Thoracic aorta (tissue), 2 donors: ENCODE data around the gene NTF3. TPM values are rescaled to one million over a fixed set of nuclear protein-coding genes. Genes with fewer than 3 reads are reported as not detected.
"Not testable (repeated sequence)": the region's sequence is repeated elsewhere in the genome, so short reads cannot be mapped to it uniquely, and the experiment has no call there.

ENCODE experiments used
- ATAC-seq: fragments of 150-250 bp; one replicate; pipeline ENCODE4 v1.8.0; 2017; ENCODE audit warnings: low read depth; ENCODE audit not compliant: insufficient number of reproducible peaks, low FRiP score
- DNase-seq: peaks from one replicate; pipeline ENCODE4 v3.0.0-alpha.2; 2020; ENCODE audit warnings: low spot score
- H3K27ac ChIP-seq, 2 donors: fragments of 200-600 bp; sonication (generic); 1 replicate in 1 of 2; 2 replicates in 1 of 2; pipeline ENCODE4 v1.5.1; 2016; ENCODE audit warnings: mild to moderate bottlenecking in 2 of 2, moderate library complexity in 2 of 2
- H3K27me3 ChIP-seq: fragments of 200-600 bp; sonication (generic); replicated peaks from 2 replicates; pipeline ENCODE4 v1.6.0; 2016; ENCODE audit warnings: mild to moderate bottlenecking; ENCODE audit not compliant: insufficient read depth
- H3K36me3 ChIP-seq: fragments of 200-600 bp; sonication (generic); one replicate; pipeline ENCODE4 v1.5.1; 2016
- H3K4me1 ChIP-seq, 2 donors: fragments of 200-600 bp; sonication (generic); 1 replicate in 1 of 2; 2 replicates in 1 of 2; pipeline versions ENCODE4 v1.5.1 to v1.6.0; 2016; ENCODE audit warnings: low read depth in 2 of 2, mild to moderate bottlenecking in 1 of 2; ENCODE audit not compliant: control insufficient read depth in 1 of 2
- H3K4me3 ChIP-seq: fragments of 200-600 bp; sonication (generic); 2 replicates; pipeline ENCODE4 v1.5.1; 2016; ENCODE audit warnings: mild to moderate bottlenecking
- H3K9me3 ChIP-seq: fragments of 200-600 bp; sonication (generic); 2 replicates; pipeline ENCODE4 v1.5.1; 2016
- total RNA-seq, 2 donors: library from RNA; depleted of rRNA; stranded (reverse); fragments of >200 nt; gene quantifications; one replicate each; pipeline versions ENCODE4 v1.1.0 to v1.2.3, GENCODE V29; 2016
- TF ChIP-seq, protein P1 (sequence below): fragments of 200-600 bp; sonication (generic); IDR thresholded peaks from one replicate; pipeline ENCODE4 v1.5.1; 2019; ENCODE audit warnings: antibody characterized with exemption

Gene NTF3
- total RNA-seq, 2 donors from 2014 or later, result 9.9 to 24.4 TPM

DNA sequence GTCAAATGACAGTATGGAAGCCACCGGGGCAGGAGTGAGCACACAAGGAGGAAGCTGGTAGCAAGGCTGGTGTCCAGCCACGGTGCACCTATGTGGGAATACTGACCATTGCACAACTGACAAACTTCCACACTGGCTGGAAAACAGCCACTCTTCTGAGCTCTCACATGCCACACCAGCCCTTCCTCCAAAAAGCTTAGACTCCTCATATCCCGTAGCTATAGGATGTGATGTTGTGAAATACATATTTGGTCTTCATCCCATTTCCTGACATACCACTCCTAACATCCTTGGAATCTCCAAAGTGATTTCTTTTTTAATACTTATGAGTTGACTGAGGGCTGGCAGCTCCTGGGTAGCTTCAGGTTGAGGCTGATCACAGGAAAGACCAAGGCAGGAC is 103.6 kb downstream of the NTF3 start:
- Histone ChIP-seq H3K4me1 (no peaks in the 10 kb centered on the region), H3K4me3 (no peak overlapping the region), H3K27ac (no peak overlapping the region), H3K27me3 (no peaks in the 10 kb centered on the region), H3K9me3 (no peaks in the 10 kb centered on the region), H3K36me3 (no peaks in the 10 kb centered on the region)
- DNase-seq (no peak), ATAC-seq (no peak)
- TF ChIP-seq, protein P1, sequence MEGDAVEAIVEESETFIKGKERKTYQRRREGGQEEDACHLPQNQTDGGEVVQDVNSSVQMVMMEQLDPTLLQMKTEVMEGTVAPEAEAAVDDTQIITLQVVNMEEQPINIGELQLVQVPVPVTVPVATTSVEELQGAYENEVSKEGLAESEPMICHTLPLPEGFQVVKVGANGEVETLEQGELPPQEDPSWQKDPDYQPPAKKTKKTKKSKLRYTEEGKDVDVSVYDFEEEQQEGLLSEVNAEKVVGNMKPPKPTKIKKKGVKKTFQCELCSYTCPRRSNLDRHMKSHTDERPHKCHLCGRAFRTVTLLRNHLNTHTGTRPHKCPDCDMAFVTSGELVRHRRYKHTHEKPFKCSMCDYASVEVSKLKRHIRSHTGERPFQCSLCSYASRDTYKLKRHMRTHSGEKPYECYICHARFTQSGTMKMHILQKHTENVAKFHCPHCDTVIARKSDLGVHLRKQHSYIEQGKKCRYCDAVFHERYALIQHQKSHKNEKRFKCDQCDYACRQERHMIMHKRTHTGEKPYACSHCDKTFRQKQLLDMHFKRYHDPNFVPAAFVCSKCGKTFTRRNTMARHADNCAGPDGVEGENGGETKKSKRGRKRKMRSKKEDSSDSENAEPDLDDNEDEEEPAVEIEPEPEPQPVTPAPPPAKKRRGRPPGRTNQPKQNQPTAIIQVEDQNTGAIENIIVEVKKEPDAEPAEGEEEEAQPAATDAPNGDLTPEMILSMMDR, result no peak

DNA sequence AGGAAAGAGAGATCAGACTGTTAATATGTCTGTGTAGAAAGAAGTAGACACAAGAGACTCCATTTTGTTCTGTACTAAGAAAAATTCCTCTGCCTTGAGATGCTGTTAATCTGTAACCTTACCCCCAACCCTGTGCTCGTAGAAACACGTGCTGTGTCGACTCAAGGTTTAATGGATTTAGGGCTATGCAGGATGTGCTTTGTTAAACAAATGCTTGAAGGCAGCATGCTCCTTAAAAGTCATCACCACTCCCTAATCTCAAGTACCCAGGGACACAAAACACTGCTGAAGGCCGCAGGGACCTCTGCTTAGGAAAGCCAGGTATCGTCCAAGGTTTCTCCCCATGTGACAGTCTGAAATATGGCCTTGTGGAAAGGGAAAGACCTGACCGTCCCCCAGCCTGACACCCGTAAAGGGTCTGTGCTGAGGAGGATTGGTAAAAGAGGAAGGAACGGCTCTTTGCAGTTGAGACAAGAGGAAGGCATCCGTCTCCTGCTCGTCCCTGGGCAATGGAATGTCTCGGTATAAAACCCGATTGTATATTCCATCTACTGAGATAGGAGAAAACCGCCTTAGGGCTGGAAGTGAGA is 105.2 kb downstream of the NTF3 start:
- not testable (repeated sequence) for H3K4me1 ChIP-seq, DNase-seq, H3K27ac ChIP-seq, H3K27me3 ChIP-seq, H3K9me3 ChIP-seq, ATAC-seq, H3K36me3 ChIP-seq, H3K4me3 ChIP-seq

DNA sequence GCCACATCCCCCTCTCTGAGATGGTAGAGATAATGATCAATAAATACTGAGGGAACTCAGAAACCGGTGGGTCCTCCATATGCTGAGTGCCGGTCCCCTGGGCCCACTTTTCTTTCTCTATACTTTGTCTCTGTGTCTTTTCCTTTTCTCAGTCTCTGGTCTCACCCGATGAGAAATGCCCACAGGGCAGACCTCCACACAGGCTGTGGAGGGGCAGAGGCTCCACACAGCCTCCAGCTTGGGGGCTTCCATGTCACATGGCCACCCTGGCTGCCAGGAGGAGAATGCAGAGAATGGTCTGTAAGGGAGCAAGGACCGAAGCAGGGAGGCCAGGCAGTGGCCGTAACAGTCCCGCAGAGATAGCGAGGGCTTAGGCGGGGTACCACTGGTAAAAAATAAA is 105.9 kb downstream of the NTF3 start:
- Histone ChIP-seq H3K4me3 (no peak overlapping the region), H3K9me3 (no peaks in the 10 kb centered on the region), H3K4me1 (no peaks in the 10 kb centered on the region), H3K27ac (no peak overlapping the region), H3K36me3 (no peaks in the 10 kb centered on the region), H3K27me3 (no peaks in the 10 kb centered on the region)
- no peak for ATAC-seq
- TF ChIP-seq, protein P1, result no peak
- DNase-seq, result no peak
